ENCODE results near the gene DLK1.

The DLK1 gene

DNA sequence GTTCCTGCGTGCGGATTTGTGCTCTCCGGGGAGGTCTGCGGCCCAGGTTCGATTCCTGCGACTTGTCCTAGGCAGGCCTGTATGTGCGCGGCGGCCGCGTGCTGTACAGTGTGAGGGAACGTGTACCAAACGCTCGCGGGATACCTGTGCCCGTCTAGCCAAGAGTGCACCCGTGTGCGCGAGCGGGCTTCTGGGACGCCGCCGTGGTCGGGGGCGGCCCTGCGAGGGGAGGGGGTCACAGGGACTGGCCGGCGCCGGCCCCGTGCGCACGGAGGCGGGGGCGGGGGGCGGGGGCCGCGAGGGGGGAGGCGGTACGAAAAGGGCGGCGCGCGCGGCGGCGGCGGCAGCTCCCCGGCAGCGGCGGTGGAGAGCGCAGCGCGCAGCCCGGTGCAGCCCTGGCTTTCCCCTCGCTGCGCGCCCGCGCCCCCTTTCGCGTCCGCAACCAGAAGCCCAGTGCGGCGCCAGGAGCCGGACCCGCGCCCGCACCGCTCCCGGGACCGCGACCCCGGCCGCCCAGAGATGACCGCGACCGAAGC lies at the start of gene DLK1:
TSS of gene DLK1 (plus strand) at position 343 of the 536 bp plus-strand sequence. CDS start at position 520, 177 bp downstream.
- no peak for DNase-seq

- no peak for DNase-seq
Measured at GRCh38 chr14:100677152-100677551, 49.5 kb upstream of the DLK1 start.

GRCh38 chr14:100677554-100678468 lies 48.9 kb upstream of the DLK1 start:
- no peak for DNase-seq

GRCh38 chr14:100678469-100678828 lies 48.2 kb upstream of the DLK1 start:
- no peak for DNase-seq

GRCh38 chr14:100679153-100679552 lies 47.5 kb upstream of the DLK1 start:
- DNase-seq, result no peak

GRCh38 chr14:100679707-100680438 lies 46.8 kb upstream of the DLK1 start:
- DNase-seq, result no peak

GRCh38 chr14:100680439-100681051 lies 46.1 kb upstream of the DLK1 start:
- DNase-seq, result no peak

GRCh38 chr14:100681111-100681510 lies 45.6 kb upstream of the DLK1 start:
- no peak for DNase-seq

DNA sequence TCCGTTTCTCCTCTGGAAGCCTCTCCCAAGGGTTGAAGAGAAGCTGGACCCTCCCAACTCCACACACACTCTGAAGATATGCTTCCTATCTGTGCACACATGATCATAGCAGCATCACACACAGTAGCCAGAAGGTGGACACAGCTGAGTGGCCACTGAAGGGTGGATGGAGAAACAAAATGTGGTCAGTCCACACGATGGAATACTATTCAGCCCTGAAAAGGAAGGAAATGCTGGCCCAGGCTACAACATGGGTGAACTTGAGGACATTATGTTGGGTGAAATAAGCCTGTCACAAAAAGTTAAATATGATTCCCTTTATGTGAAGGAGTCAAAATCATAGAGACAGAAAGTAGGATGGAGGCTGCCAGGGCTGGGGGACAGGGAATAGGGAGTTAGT lies 43.9 kb upstream of the DLK1 start:
- DNase-seq, result no peak

GRCh38 chr14:100683578-100683977 lies 43.1 kb upstream of the DLK1 start:
- DNase-seq, result no peak

GRCh38 chr14:100684154-100684553 lies 42.5 kb upstream of the DLK1 start:
- no peak for DNase-seq

DNA sequence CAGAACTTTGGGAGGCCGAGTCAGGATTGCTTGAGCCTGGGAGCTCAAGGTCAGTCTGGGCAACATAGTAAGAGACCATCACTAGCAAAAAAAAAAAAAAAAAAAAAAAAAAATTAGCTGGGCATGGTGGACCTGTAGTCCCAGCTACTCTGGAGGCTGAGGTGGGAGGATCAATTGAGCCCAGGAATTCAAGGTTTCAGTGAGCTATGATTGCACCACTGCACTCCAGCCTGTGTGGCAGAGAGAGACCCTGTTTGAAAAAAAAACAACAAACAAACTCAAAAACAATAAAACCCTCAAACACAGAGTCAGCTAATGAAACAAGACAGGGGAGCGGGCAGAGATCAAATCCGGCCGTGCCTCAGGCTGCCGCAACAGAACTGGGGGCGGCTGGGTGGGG lies 41.7 kb upstream of the DLK1 start:
- DNase-seq, result no peak

DNA sequence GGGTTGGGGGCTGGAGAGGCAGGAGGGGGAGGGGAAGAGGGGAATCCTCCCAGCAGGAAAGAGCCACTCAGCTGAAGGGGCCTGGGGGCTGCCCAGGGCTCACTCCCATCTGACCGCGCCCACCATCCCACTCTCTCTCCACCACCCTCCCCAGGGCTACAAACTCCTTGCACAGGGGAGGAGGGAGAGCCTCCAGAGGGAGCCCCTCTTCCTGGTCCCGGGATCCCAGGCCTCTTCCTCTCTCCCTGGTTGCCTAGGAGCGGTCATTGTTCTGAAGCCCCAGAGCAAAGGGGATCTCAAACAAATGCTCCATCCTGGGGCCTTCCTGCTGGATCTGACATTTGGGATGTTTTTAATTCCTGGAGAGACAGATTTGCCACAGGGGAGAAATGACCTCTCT lies 39.8 kb upstream of the DLK1 start:
- DNase-seq, result no peak

- no peak for DNase-seq
Measured at GRCh38 chr14:100687386-100687785, 39.3 kb upstream of the DLK1 start.

GRCh38 chr14:100688051-100688450 lies 38.6 kb upstream of the DLK1 start:
- no peak for DNase-seq

DNA sequence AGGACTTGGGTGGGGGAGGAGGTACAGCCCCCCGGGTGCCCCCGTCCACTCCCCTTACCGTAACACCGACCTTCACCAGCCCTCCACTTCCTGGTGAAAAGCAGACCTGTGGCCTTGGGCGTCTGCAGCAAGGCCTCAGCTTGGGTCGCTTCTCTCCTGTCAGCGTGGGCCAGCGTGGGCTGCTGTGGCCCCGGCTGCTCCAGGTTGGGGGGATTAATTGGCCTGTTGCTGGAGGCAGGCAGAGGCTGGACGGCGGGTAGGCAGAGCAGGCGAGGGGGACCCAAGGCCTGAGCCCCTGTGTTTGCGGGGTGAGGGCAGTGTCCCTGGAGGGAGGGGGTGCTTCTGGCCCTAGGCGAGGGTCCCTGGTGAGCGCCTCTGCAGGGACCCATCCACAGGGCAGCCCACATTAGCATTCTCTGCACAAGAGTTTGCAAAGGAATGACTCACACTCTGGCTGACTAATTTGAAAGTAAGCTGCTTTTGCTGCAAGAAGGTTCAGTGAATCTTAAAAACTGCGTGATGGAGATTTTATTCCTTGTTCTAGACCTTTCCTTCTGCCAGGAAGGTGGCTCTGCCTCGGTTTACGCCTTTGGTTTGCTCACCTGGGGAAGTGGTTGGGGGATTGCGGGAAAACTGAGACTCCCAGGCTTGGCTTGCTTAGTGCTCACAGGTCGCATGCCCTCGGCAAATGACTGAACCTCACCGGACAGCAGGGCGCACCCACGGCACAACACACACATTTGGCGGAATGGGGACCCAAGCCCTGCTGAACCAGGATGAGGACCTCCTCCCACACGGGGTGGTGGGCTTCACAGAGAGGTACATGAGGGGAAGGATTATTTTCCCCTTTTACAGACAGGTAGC lies 37.9 kb upstream of the DLK1 start:
- DNase-seq, result no peak

- no peak for DNase-seq
Measured at GRCh38 chr14:100690672-100691071, 36.0 kb upstream of the DLK1 start.

- no peak for DNase-seq
Measured at GRCh38 chr14:100691395-100692056, 35.2 kb upstream of the DLK1 start.

GRCh38 chr14:100692256-100692655 lies 34.4 kb upstream of the DLK1 start:
- DNase-seq, result no peak

DNA sequence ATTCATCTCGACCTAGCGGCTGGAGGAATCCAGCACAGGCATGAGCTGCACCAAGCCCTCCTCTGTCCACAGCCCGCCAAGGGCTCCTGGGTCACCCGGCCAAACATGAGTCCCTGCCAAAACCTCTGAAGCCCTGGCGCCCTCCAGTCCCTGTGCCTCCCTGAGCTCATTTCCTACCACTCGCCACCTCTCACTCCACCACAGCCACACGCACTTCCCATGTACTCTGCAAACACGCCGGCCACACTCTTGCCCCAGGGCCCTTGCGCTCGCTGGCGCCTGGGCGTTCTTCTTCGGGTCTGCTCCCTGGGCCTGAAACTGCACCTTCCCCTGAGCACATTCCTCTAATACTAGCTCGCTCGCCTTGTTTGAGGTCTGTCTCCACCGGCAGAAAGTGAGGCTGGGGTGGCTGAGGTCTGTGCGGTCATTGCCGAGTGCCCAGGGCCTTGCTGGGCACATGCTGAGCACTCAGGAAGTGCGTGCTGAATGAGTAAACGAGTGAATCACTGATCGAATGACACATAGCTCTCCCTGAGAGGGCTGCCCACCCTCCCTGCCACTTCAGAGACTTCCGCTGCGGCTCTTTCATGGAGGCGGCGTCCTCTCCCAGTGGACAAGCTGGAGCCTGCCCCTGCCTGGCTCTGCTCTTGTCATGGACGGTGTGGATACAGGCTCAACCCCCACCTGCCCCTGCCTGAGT lies 33.7 kb upstream of the DLK1 start:
- DNase-seq, result no peak

- no peak for DNase-seq
Measured at GRCh38 chr14:100693877-100694578, 32.7 kb upstream of the DLK1 start.
